T-helper 1 cell treated with Interleukin-12 subunit alpha and Interleukin-12 subunit beta and Interleukin-4 antibody, amounts not matched to agents 30 μg/mL and 1 μg/mL, for 36 hours (primary cell): ENCODE results near the gene CAMK2D.

Experiments used
- H3K27ac Mint-ChIP-seq: one replicate; pipeline ENCODE4 v1.8.0; 2021; ENCODE audit warnings: mild to moderate bottlenecking, mixed read lengths
- H3K27me3 Mint-ChIP-seq: one replicate; pipeline ENCODE4 v1.8.0; 2021; ENCODE audit warnings: low read depth, mixed read lengths
- H3K36me3 Mint-ChIP-seq: one replicate; pipeline ENCODE4 v1.8.0; 2021; ENCODE audit warnings: low read depth, mixed read lengths
- H3K4me1 Mint-ChIP-seq: one replicate; pipeline ENCODE4 v1.8.0; 2021; ENCODE audit warnings: low read depth, mixed read lengths
- H3K4me3 Mint-ChIP-seq: one replicate; pipeline ENCODE4 v1.8.0; 2021; ENCODE audit warnings: mild to moderate bottlenecking, moderate library complexity, mixed read lengths
- H3K9me3 Mint-ChIP-seq: one replicate; pipeline ENCODE4 v1.8.0; 2021; ENCODE audit warnings: mixed read lengths

CAMK2D gene

DNA sequence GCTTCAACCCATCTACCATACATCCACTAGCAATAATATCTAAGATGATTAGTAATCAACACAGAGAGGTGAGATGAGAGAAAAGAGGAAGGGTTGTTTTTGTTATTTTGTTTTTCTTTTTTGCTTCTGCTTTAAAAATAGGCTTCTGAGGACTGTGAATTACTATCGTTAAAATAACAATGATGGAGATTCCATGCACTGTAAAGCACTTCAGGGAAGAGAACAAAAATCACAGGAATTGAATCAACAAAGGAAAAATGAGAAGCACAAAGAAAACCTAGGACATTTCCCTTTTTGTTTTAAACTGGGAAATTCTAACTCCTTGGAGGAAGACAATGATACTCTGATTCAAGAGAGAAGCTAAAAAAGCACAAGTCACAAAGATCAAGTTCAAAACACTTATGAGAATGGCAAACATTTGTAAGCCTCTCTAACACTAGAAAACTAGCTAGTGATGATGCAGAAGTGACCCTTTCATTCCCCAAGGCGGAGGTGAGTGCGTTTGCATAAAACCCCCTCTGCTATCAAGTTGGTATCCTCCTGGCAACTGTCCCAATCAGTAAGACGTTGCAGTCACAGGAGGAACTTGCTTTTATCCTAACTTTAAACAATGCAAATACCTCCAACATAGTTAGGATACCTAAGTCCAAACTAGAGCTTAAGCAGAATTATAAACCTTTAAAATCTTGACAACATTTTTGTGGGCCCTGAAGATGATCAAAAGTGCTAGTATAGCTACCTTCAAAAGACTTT, 308.5 kb downstream of the CAMK2D start:
- H3K27me3 Mint-ChIP-seq, result no peaks in the 10 kb centered on the region
- H3K9me3 Mint-ChIP-seq, result no peaks in the 10 kb centered on the region
- H3K4me3 Mint-ChIP-seq, result no peak overlapping the region
- H3K4me1 Mint-ChIP-seq, result no peaks in the 10 kb centered on the region
- H3K36me3 Mint-ChIP-seq, result peaks cover 25% of the 10 kb centered on the region
- no peak overlapping the region for H3K27ac Mint-ChIP-seq

DNA sequence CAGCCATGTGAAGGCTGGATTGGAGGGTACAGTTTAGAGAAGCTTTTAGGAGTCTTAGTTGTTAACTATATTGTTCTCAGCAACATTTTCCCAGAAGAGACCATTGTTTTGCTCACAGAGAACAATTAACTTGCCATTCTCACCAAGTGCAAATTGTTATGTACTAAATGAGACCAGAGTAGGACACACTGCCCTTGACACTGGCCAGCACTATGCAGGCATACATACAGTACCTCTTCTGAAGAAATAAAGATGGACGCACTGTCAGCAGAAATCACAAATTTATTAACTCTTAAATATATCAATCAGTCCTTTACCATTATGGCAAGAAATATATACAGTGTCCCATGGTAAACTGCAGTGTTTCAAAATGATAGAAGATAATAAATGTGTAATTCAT, 309.4 kb downstream of the CAMK2D start:
- Mint-ChIP-seq H3K4me1 (no peaks in the 10 kb centered on the region), H3K27me3 (no peaks in the 10 kb centered on the region), H3K4me3 (no peak overlapping the region), H3K36me3 (peaks cover 16% of the 10 kb centered on the region), H3K9me3 (no peaks in the 10 kb centered on the region), H3K27ac (no peak overlapping the region)

DNA sequence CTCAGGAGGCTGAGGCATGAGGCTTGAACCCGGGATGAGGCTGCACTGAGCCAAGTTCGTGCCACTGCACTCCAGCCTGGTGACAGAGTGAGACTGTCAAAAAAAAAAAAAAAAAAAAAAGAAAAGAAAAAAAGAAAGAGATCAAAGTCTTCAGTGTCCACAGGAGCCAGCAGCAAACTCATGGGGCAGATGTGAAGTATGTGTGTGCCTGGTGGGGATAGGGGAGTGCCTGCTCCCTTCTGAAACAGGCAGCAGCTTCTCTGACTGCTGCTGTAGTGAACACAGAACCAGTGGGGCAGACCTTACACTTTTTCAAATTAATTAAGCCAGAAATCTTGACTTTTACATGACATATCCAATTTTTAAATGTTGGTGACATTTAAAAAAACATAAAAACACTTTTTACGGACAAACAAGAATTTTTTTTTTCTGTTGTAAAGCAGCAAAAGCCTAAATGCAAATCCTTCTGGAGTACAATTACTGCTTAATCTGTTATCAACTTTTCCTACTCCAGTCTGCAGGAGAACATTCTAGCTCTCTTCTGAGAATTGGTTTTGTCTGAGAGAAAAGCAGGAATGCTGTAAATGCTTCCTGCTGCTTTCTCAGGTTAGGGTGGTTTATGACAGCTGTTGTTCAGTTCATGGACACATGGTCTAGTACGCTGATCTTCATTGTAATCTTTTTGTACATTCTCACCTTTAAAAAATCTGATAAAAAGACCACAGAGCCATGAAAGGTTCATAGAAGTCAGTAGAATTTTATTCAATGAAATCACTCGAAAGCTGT, 311.1 kb downstream of the CAMK2D start:
- Mint-ChIP-seq H3K27ac (no peak overlapping the region), H3K9me3 (no peaks in the 10 kb centered on the region), H3K4me1 (peaks cover 3% of the 10 kb centered on the region), H3K27me3 (no peaks in the 10 kb centered on the region), H3K4me3 (no peak overlapping the region), H3K36me3 (peaks cover 10% of the 10 kb centered on the region)

DNA sequence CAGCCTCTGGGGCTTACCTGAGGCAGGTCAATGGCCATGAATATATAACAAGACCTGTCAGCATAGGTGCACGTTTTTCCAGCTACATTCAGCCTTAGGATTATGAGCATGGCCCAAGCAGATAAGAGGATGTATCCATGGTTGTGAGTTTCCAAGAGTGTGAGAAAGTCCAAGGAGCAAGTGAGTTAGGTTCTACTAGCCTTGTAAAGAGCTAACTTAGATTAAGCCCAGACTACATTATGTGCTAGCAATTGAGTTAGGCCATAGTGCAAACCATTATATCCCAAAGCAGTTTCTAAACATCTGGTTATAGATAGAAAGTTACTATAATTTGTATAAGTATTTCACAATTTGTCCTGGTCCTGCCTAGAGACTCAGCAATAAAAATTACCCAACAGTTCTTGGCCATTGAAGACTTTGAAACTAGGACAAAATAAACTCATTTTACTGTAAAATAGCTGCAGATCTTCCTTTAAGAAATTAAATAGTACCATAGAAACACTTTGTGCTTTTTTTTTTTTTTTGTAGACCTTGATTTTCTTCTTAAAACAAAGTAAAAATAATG, 312.0 kb downstream of the CAMK2D start:
- Mint-ChIP-seq H3K27ac (no peak overlapping the region), H3K27me3 (no peaks in the 10 kb centered on the region), H3K4me3 (no peak overlapping the region), H3K4me1 (peaks cover 5% of the 10 kb centered on the region), H3K36me3 (peaks cover 10% of the 10 kb centered on the region), H3K9me3 (no peaks in the 10 kb centered on the region)

DNA sequence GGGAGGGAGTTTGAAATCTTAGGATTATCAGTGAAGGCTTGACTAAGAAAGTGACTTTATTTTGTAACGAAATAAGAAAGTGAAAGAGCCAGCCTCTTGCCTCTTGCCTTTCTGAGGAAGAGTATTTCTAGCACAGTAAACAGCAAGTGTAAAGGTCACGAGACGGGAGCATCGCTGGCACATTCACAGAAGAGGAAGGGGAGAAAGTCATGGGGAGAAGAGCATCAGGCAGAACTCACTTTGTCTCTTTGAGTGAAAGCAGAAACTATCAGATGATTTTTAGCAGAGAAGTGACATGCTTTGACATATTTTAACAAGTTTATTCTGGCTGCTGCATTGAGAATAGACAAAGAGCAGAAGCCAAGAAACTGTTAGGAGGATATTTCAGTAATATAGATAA, 313.8 kb downstream of the CAMK2D start:
- H3K9me3 Mint-ChIP-seq, result no peaks in the 10 kb centered on the region
- peaks cover 7% of the 10 kb centered on the region for H3K36me3 Mint-ChIP-seq

DNA sequence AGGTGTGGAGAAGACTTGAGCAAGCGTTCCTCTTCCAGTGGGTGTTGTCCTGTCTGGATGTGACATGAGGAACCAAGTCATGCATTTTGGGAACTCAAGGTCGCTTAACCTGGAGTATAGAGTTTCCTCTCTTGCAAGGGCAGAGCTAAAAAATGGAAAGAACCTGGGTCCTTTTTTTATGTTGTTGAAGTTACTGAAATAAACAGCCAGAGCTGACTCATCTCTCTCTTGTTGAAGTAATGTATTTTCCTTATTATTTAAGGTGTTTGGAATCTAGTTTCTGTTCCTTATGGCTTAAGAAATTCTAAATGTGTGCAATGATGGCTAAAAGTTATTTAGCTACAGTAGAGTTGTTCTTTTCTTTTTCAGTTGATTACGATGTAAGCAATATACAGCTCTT, 314.5 kb downstream of the CAMK2D start:
- Mint-ChIP-seq H3K4me1 (peaks cover 10% of the 10 kb centered on the region), H3K27ac (no peak overlapping the region), H3K4me3 (no peak overlapping the region), H3K36me3 (peaks cover 6% of the 10 kb centered on the region), H3K9me3 (no peaks in the 10 kb centered on the region), H3K27me3 (peaks cover under 1% of the 10 kb centered on the region)

More for the DNA sequence above, 313.8 kb downstream of the CAMK2D start:
- Mint-ChIP-seq H3K4me1 (peaks cover 10% of the 10 kb centered on the region), H3K4me3 (no peak overlapping the region), H3K27ac (no peak overlapping the region), H3K27me3 (no peaks in the 10 kb centered on the region)

DNA sequence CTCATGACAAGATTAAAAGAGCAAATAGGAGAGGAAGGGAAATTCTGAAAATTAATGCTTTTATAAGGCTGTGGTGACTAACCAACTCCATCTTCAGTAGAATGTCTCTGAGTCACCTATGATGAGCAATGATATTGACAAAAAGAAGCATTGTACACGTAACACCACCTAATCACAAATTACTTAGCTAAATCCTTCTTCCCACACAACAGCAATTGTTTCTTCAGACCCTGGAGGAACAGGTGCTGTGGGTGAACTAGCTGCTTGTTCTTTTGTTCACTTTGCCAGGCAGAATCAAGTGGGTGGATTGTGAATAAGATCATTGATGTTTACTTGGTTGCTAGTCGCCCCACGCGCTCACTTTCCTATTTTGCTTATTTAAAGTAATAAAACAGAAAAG, 315.5 kb downstream of the CAMK2D start:
- Mint-ChIP-seq H3K9me3 (no peaks in the 10 kb centered on the region), H3K36me3 (peaks cover 2% of the 10 kb centered on the region), H3K4me1 (peaks cover 10% of the 10 kb centered on the region), H3K4me3 (no peak overlapping the region), H3K27ac (no peak overlapping the region), H3K27me3 (peaks cover 3% of the 10 kb centered on the region)

DNA sequence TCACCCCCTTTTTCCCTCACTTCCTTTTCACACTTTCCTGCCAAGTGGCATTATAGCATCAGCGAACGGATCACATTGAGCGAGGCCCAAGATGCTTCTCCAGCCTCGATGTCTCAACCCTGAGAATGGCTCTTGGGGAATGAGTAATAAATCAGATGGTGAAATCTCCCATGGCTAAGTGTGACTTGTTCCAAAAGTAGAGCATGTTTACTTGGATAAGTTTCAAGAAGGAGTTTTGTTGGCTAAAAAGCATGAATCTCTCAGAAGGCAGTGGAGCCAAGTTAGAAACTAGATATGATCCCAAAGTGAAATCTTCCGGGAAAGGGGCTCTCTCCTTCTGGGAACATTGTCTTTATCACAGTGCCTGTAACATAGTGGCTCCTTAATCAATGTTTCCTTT, 316.3 kb downstream of the CAMK2D start:
- H3K9me3 Mint-ChIP-seq, result no peaks in the 10 kb centered on the region
- H3K36me3 Mint-ChIP-seq, result peaks cover 2% of the 10 kb centered on the region
- H3K27me3 Mint-ChIP-seq, result peaks cover 3% of the 10 kb centered on the region
- H3K27ac Mint-ChIP-seq, result no peak overlapping the region
- H3K4me3 Mint-ChIP-seq, result no peak overlapping the region
- H3K4me1 Mint-ChIP-seq, result peaks cover 10% of the 10 kb centered on the region

DNA sequence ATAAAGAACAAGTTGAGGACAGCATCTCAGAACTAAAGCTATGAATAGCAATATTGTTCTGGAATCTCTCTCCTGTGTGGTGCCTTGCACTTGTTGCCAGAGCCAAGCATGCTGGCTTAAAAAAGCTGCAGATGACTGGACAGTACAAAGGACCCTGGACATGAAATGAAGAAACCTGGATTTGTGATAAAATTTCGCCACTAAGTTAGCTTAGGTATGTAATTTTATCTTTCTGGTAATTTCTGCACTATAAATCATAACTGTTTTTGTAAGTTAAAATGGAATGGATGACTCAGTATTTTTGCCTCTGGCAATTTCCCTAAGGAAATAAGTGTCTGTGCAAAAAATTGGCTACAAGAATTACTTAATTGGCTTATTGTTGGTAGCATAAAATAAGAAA, 317.2 kb downstream of the CAMK2D start:
- peaks cover 3% of the 10 kb centered on the region for H3K27me3 Mint-ChIP-seq
- peaks cover 10% of the 10 kb centered on the region for H3K4me1 Mint-ChIP-seq
- H3K9me3 Mint-ChIP-seq, result no peaks in the 10 kb centered on the region
- no peak overlapping the region for H3K27ac Mint-ChIP-seq
- peaks cover 2% of the 10 kb centered on the region for H3K36me3 Mint-ChIP-seq
- H3K4me3 Mint-ChIP-seq, result no peak overlapping the region

DNA sequence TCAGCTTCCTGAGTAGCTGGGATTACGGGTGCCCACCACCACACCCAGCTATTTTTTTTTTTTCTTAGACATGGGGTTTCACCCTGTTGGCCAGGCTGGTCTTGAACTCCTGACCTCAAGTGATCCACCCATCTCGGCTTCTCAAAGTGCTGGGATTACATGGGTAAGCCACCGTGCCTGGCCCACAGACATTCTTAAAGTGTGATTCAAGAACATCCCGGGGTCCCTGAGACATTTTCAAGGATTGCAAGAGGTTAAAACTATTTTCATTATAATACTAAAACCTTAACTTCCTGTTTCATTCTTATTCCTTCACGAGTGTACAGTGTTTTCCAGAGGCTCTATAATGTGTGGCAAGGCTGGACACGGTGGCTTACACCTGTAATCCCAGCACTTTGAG, 318.7 kb downstream of the CAMK2D start:
- H3K27ac Mint-ChIP-seq, result no peak overlapping the region
- H3K4me3 Mint-ChIP-seq, result no peak overlapping the region
- peaks cover 10% of the 10 kb centered on the region for H3K4me1 Mint-ChIP-seq
- no peaks in the 10 kb centered on the region for H3K9me3 Mint-ChIP-seq
- H3K36me3 Mint-ChIP-seq, result peaks cover 2% of the 10 kb centered on the region
- H3K27me3 Mint-ChIP-seq, result peaks cover 3% of the 10 kb centered on the region

DNA sequence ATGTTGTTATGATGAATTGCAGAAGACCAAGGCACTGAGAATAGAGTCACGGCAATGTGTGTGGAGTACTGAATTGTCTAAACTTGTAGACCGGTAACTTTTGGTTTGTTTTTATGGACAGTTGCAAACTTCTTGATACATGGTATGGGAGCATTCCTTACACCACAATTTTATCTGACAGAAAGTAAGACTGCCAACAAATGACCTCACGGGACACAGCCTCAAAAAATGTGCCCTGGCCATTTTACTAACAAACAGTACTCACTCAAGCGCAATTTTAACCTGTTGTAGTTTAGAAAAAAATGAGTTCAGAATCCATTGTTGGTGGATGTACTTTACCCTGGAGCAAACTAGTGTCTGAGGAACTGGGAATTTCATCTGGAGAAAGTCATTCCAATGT, 321.2 kb downstream of the CAMK2D start:
- no peaks in the 10 kb centered on the region for H3K36me3 Mint-ChIP-seq

DNA sequence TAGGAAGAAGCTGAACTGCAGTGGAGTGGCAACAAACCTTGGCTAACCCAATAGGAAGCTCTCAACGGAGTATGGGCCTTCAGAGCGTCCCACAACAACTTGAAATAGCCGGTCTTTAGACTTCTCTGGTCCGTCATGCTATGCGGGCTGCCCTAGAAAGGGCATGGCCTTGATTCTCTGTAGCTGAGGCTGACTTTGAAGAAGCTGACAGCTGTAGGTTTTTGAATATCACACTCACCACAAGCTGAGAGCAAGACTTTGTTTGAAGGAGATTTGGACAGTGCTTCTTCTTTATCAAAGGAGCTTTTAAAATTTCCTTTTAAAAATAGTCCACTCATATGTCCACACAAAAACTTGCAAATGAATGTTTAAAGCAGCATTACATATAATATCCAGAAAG, 322.9 kb downstream of the CAMK2D start:
- Mint-ChIP-seq H3K27ac (no peak overlapping the region), H3K27me3 (peaks cover 3% of the 10 kb centered on the region), H3K4me3 (no peak overlapping the region), H3K9me3 (no peaks in the 10 kb centered on the region), H3K4me1 (peaks cover 9% of the 10 kb centered on the region), H3K36me3 (no peaks in the 10 kb centered on the region)

More for the DNA sequence above, 321.2 kb downstream of the CAMK2D start:
- Mint-ChIP-seq H3K4me3 (no peak overlapping the region), H3K4me1 (peaks cover 15% of the 10 kb centered on the region), H3K27ac (no peak overlapping the region), H3K27me3 (peaks cover 3% of the 10 kb centered on the region), H3K9me3 (no peaks in the 10 kb centered on the region)

DNA sequence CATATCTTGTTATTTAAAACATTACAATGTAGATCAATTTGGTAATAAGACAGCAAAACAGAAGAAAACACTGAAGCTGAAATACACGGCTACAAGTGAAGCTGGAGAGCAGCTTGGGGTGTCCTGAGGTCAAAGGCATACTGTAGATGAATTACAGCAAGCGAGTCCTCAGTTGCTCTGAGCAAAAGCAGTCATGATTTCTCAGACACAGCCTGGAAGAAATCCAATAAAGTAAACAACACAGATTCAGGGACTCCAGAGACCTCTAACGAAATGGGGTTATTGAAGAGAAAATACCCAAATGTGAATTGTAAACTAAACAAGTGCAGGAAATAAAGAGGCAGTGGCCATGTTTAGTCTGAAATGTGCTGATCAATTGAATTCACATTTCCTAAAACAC, 324.4 kb downstream of the CAMK2D start:
- Mint-ChIP-seq H3K4me1 (peaks cover 9% of the 10 kb centered on the region), H3K27ac (no peak overlapping the region), H3K36me3 (no peaks in the 10 kb centered on the region), H3K27me3 (peaks cover 3% of the 10 kb centered on the region), H3K4me3 (no peak overlapping the region), H3K9me3 (no peaks in the 10 kb centered on the region)

DNA sequence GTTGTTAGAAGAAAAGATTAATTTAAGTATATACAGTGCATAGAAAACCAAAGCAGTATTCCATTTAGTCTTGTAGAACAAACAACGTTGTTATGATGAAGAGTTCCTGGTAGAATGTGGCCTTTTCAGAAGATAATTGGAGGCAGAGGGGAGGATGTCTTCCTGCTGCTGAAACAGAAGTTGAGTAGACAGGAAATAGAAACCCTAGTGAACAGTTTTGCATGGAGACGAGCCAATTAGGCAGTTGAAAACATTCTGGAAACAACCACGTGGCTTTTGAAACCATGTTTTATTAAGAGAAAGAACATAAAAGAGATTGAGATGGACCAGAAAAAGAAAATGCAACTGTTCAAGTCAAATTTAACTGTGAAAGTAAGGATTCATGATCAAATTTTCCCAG, 325.2 kb downstream of the CAMK2D start:
- H3K4me3 Mint-ChIP-seq, result no peak overlapping the region
- H3K27me3 Mint-ChIP-seq, result no peaks in the 10 kb centered on the region
- peaks cover 5% of the 10 kb centered on the region for H3K9me3 Mint-ChIP-seq
- H3K4me1 Mint-ChIP-seq, result peaks cover 9% of the 10 kb centered on the region
- no peak overlapping the region for H3K27ac Mint-ChIP-seq
- H3K36me3 Mint-ChIP-seq, result no peaks in the 10 kb centered on the region

DNA sequence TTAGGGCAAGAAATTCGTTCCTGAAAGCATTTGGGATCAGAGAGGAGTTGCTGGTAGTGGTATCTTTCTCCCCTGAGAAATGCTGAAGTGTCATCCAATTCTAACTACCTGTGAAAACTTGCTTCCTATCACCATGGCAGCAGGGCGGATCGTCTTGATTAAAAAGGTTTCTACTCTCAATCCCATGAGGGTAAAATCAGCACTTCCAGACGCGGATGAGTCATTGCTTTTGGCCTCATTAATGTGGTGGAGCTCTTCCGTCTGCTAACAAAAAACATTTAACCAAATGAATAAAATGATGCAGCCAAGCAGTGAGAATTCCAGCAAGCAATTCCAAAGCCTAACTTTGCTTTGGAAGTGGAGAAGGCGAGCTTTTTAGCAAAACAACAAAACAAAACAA, 325.6 kb downstream of the CAMK2D start:
- Mint-ChIP-seq H3K9me3 (peaks cover 5% of the 10 kb centered on the region), H3K27me3 (no peaks in the 10 kb centered on the region), H3K4me3 (no peak overlapping the region), H3K4me1 (peaks cover 9% of the 10 kb centered on the region), H3K36me3 (no peaks in the 10 kb centered on the region), H3K27ac (no peak overlapping the region)
